ES-I3 (cell line): ENCODE data around the gene SHQ1.
"Not testable (repeated sequence)": the region's sequence is repeated elsewhere in the genome, so short reads cannot be mapped to it uniquely, and the experiment has no call there.

ENCODE experiments used
- H3K36me3 ChIP-seq: 2 replicates; pipeline ENCODE4 v1.6.1; 2013; ENCODE audit warnings: mild to moderate bottlenecking, low read length, control low read depth, moderate library complexity; ENCODE audit not compliant: insufficient read depth
- H3K4me1 ChIP-seq: 2 replicates; pipeline ENCODE4 v1.6.1; 2013; ENCODE audit warnings: mild to moderate bottlenecking, control low read depth, low read length; ENCODE audit not compliant: insufficient read depth
- H3K9ac ChIP-seq: 2 replicates; pipeline ENCODE4 v1.6.1; 2013; ENCODE audit warnings: low read depth, mild to moderate bottlenecking, low read length, moderate library complexity
- H3K9me3 ChIP-seq: 2 replicates; pipeline ENCODE4 v1.6.1; 2013; ENCODE audit warnings: mild to moderate bottlenecking, low read length, moderate library complexity; ENCODE audit not compliant: control insufficient read depth, insufficient read depth

Gene SHQ1

DNA sequence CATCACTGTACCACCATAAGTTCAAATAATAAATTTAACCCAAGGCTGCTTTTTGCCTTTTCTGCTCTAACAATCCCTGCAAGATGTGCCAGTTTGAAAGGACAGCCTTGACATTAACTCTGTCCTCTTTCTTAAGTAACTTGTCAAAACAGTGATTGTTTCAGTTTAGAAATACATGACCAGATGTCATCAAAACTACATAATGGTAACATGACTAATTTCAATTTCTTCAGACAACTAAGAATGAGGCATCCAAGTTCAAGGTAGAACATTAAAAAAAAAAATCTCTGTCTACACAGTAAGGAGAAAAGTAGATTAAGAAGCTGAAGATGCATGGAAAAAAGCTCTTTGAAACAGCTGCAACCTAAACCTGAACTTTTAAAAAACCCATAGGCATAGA is 47.4 kb downstream of the SHQ1 start:
- Histone ChIP-seq H3K4me1 (peaks cover 14% of the 10 kb centered on the region; the same call in 1 of the 2 replicates), H3K36me3 (no peaks in the 10 kb centered on the region), H3K9ac (no peak overlapping the region), H3K9me3 (no peaks in the 10 kb centered on the region)

DNA sequence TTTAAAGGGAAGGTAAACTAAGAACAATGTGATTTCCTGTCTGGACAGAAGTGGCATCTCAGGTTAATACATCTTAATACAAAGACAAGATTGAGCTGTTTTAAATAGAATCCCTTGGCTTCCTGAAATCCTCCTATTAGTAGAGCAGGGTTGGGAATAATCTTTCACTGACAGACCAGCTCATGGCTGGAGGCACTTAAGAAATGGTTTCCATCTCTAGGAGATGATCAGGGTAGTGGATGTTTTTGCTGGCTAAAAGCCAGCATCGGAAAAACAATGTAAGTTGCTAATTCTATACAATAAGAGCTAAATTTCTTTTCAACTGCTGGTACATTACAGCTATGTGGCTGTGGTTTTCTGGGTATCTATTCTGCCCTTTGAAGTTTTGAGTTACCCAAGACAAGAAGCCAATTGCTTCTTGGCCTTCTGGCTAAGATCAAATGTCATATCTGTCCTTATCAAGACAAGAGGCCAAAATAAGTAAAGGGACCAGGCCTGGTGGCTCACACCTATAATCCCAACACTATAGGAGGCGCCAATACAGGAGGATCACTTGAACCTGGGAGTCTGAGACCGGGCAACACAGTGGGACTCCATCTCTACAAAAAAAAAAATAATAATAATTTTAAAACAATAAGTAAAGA is 49.6 kb downstream of the SHQ1 start:
- Histone ChIP-seq H3K36me3 (no peaks in the 10 kb centered on the region), H3K4me1 (peaks cover 14% of the 10 kb centered on the region; the same call in 1 of the 2 replicates), H3K9me3 (no peaks in the 10 kb centered on the region), H3K9ac (no peak overlapping the region)

DNA sequence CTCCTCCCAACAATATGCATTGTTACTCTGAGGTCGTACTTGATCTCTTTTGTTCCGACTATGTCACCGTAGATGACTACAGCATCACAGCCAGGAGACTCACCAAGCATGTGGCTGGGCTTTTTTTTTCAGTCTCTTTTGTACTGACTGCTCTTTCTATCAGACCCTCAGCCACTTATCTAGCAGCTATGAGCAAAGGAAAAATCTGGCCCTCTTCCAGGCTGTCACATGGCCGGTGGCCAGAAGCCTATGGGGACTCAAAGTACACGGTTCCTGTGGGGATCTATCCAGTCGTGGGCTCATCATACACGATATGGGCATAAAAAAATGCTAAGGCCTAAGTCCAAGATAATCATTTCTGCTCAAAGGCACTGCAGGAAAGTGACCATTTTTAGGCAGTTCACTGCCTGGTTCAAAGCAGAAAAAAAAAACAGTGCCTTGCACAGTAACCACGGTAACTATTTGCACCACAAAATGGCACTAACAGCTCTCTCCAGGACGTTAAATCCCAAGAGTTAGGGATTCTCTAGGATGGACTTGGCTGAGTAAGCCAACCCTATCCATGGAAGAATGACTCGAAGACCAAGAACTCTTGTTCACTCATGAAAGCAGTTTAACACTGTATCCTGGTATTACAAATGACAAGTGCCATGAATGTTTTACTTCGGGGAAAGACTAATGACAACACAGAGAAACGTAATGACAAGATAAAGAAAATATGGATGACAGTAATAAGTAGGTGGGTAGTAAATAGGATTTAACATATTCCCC is 50.3 kb downstream of the SHQ1 start:
- Histone ChIP-seq H3K9me3 (no peaks in the 10 kb centered on the region), H3K4me1 (peaks cover 14% of the 10 kb centered on the region; the same call in 1 of the 2 replicates), H3K36me3 (no peaks in the 10 kb centered on the region), H3K9ac (no peak overlapping the region)

DNA sequence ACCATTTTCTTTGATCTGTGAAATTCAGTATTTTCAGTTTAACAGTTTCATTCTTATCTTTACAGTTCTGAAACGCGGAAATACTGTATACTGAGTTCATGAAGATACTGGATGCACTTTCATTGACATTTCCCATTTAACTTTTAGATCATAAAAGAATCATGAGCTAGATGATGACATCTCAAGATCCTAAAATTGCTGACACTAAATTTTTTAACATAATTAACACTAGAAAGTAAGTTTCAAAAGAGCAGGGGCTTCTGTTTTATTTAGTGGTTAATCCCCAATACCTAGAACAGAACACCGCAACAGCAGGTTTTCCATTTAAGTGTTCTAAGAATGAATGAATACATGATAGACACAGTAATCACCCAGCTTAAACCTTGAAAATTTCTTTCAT is 54.2 kb downstream of the SHQ1 start:
- Histone ChIP-seq H3K36me3 (peaks cover 3% of the 10 kb centered on the region; the same call in 1 of the 2 replicates), H3K4me1 (peaks cover 17% of the 10 kb centered on the region; the same call in 1 of the 2 replicates), H3K9me3 (peaks cover 2% of the 10 kb centered on the region; the same call in 1 of the 2 replicates), H3K9ac (no peak overlapping the region)

DNA sequence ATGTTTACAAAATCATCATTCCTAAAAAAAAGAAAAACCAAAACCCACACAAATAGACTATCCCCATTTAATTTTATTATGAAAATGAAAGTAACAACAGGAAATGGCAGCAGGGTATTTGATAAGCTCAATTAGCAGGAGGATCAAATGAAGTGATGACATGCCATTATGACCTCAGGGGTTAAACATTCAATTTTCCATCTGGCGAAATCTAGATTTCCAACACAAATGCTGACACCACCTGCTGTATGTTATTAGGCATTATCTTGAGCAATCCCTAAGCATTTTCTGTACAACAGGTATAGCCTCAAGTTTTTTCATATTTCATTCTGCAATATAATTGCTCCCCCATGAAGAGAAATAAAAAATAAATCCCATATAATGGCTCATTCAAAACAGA is 57.1 kb downstream of the SHQ1 start:
- Histone ChIP-seq H3K9ac (no peak overlapping the region), H3K4me1 (peaks cover 6% of the 10 kb centered on the region; the same call in 1 of the 2 replicates), H3K36me3 (peaks cover 3% of the 10 kb centered on the region; the same call in 1 of the 2 replicates), H3K9me3 (peaks cover 4% of the 10 kb centered on the region; the same call in 1 of the 2 replicates)

DNA sequence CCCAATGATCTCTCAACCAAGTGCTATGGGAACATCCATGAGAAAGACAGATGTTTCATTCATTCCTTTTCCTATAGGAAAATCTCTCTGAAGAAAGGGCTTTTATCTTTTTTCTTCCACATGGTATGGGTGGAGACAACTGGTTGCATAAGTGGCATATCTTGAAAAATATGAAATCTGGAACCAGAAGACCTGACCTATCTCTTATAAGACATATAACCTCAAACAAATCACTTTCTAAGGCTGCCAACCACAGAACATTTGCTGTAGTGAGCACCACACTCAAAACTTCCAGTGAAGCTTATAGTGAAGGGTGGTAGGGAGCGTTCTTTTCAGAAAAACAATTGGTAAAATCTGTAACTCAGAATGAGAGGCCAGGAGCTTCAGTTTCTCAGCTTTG is 58.5 kb downstream of the SHQ1 start:
- H3K9me3 ChIP-seq, result peaks cover 4% of the 10 kb centered on the region; the same call in 1 of the 2 replicates
- H3K4me1 ChIP-seq, result peaks cover 6% of the 10 kb centered on the region; the same call in 1 of the 2 replicates
- peaks cover 3% of the 10 kb centered on the region; the same call in 1 of the 2 replicates for H3K36me3 ChIP-seq

DNA sequence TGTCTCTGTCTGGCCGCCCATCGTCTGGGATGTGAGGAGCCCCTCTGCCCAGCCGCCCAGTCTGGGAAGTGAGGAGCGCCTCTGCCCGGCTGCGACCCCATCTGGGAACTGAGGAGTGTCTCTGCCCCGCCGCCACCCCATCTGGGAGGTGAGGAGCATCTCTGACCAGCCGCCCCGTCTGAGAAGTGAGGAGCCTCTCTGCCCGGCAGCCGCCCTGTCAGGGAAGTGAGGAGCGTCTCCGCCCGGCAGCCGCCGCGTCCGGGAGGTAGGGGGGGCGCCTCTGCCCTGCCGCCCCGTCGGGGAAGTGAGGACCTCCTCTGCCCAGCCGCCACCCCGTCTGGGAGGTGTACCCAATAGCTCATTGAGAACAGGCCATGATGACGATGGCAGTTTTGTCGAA is 60.0 kb downstream of the SHQ1 start:
- not testable (repeated sequence) for H3K9ac ChIP-seq, H3K36me3 ChIP-seq, H3K9me3 ChIP-seq, H3K4me1 ChIP-seq

More for the DNA sequence above, 58.5 kb downstream of the SHQ1 start:
- no peak overlapping the region for H3K9ac ChIP-seq

DNA sequence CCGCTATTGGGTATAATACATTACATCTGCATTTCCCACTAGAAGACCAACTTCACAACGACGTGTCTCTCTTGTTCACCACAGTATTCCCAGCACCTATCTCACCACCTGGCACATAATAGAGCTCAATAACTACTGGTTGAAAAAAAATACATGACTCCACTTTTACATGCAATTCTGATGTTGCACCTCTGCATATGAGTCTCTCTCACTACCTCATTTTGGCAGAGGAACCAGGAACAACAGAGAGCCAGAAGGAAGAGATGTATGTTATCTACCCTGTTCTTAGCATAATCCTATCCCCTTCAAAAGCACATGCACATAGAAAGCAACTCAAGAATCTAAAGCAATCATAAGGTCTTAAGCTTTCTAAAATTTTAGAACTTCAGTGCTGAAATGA is 61.6 kb downstream of the SHQ1 start:
- no peak overlapping the region for H3K9ac ChIP-seq
- peaks cover 4% of the 10 kb centered on the region; the same call in 1 of the 2 replicates for H3K9me3 ChIP-seq
- H3K4me1 ChIP-seq, result peaks cover 6% of the 10 kb centered on the region; the same call in 1 of the 2 replicates
- no peaks in the 10 kb centered on the region; the same call in 1 of the 2 replicates for H3K36me3 ChIP-seq

DNA sequence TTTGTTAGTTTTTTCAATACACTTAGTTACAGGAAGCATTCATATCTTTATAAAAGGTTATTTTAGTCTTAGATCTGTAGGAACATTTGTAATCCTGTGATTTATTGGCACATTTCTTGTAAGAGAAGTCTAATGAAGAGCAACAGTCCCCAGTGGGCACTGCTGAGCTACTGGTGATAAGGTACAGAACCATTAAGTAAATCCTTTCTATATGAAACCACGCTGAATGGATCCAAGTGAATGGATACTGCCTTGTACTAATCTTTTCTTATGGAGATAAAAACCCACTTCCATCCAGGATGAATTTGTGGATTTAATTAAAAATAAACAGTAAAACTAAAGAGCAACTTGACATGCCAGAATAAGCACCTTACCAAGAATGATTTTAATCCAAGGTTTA is 64.0 kb downstream of the SHQ1 start:
- peaks cover 3% of the 10 kb centered on the region; the same call in 1 of the 2 replicates for H3K9me3 ChIP-seq
- no peaks in the 10 kb centered on the region for H3K4me1 ChIP-seq
- H3K9ac ChIP-seq, result no peak overlapping the region
- no peaks in the 10 kb centered on the region for H3K36me3 ChIP-seq

DNA sequence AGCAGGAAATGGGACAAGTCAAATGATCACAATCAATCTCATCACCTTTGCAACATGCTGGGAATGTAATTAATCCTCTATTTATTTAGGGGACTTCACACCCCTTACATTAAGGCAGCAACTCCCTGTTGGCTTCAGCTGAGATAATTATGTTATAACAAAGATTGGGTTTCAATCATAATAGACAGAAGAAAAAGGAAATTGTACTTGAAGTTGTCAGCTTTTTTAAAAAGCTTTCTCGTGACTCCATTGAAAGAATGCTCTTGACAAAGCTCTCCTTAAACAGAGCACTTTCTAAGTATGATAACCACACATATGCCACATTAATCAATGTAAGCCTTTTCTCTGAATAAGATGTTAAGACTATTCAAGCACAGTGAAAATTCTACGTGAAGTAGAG is 65.7 kb downstream of the SHQ1 start:
- Histone ChIP-seq H3K4me1 (no peaks in the 10 kb centered on the region), H3K9ac (no peak overlapping the region), H3K36me3 (no peaks in the 10 kb centered on the region), H3K9me3 (no peaks in the 10 kb centered on the region)

DNA sequence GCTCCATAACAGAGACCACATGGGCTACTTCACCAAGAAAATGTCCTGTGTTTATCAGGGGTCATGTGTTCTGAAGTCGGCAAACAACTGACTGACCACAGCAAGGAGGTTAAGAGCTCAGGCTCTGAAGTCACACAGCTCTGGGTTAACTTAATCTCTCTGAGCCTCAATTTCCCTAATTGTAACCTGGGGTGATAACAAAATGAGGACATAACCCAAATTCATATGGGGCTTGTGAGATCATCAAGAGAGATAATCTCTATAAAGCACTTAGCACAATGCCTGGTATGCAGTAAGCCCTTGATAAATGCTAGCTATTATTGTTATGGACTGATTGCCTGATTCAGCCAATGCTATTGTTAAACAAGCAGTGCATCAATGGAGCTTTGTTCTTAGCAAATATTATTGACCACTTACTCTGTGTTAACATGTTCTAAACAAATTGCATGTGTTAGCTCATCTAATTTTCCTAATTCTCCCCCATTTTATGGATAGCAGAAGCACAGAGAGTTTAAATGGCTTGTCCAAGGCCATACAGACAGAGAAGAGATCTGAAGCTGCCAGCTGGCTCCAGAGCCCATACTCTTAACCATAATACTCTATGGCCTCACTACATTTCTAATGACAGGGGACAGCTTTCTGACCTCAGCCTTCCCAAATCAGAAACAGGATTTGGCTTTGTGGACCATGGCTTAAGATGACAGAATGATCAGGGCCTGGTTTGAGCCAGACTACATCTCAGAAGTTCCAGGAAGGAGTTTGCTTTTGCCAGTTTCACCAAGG is 78.3 kb downstream of the SHQ1 start:
- Histone ChIP-seq H3K9me3 (no peaks in the 10 kb centered on the region), H3K4me1 (peaks cover 33% of the 10 kb centered on the region), H3K9ac (no peak overlapping the region), H3K36me3 (no peaks in the 10 kb centered on the region)

DNA sequence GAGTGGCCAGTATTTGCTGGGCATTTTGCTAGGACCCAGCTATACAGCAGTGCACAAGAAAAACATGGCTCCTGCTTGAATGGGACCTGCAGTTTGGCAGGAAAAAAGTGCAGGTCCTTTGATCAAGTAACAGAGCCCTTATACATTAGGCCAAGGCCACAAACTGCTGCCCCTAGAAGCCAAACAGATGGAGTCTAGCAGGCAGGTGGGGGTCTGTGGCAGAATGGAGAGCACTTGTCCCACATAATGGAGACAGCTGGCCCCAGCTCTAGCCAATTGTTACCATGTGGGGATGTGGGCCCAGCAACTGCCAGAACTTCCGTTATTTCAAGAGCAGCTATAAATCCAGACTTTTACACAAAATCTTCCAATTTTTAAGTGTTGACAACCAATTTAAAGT is 79.3 kb downstream of the SHQ1 start:
- H3K9me3 ChIP-seq, result no peaks in the 10 kb centered on the region
- H3K4me1 ChIP-seq, result peaks cover 33% of the 10 kb centered on the region
- H3K36me3 ChIP-seq, result no peaks in the 10 kb centered on the region
- H3K9ac ChIP-seq, result no peak overlapping the region

DNA sequence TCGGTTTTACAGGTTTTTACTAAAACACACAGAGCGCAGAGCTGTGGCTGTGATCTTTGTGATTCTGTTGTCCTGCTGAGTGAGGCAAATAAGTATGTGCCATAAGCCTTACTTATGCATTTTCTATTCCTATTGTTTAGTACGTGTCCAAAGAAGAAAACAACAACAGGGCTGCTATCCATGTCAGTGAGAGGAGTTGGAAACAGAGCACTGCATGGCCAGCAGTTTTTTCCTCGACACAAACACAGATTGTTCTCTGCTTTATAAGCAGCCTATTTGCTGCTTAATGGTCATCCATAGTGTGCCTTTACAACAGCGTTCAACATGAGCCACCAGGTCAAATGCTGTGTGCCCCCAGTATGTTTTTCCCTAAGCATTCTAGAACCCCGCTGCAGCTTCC is 79.8 kb downstream of the SHQ1 start:
- Histone ChIP-seq H3K4me1 (peaks cover 33% of the 10 kb centered on the region), H3K9me3 (no peaks in the 10 kb centered on the region), H3K36me3 (no peaks in the 10 kb centered on the region), H3K9ac (no peak overlapping the region)

DNA sequence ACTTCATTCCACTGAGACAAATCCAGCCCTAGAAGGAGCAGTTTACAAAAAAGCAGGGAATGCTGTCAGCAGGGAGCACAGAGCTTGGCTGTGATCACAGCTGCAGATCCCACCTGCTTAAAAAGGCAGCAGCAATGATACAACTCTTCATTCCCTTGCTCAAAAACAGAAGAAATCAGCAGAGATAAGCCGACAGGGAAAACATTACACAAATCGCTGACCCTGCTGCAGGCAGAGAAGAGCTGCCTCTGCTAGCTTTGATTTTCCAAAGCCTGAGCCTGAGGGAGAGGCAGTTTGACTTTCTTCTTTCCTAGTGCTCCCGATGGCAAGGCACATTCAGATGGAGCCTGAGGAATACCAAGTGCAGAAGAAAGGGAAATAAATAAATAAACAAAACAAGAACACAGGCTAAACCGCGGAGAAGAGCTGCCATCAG is 80.2 kb downstream of the SHQ1 start:
- Histone ChIP-seq H3K9ac (no peak overlapping the region), H3K9me3 (no peaks in the 10 kb centered on the region), H3K4me1 (peaks cover 33% of the 10 kb centered on the region), H3K36me3 (no peaks in the 10 kb centered on the region)
